Caco-2 (cell line): ENCODE data around the gene MCTP1. TPM values are rescaled to one million over a fixed set of nuclear protein-coding genes. Genes with fewer than 3 reads are reported as not detected.

Source experiments
- BruUV-seq: library from RNA; stranded (reverse); fragments of 400-500 nt; replicated peaks from 2 replicates; lab custom pipeline; 2021; lab: Mats Ljungman, UMichigan
- CTCF ChIA-PET: fragments of 300-600 bp; sonication (Branson Sonifier 250); formaldehyde crosslinking; loops from one replicate; lab custom pipeline; 2022; ENCODE audit warnings: antibody characterized with exemption; lab: Charles Lee
- POLR2A ChIA-PET: fragments of 300-600 bp; sonication (Branson Sonifier 250); formaldehyde crosslinking; loops from one replicate; lab custom pipeline; 2022; ENCODE audit warnings: antibody characterized with exemption; lab: Charles Lee
- DNase-seq, 2 experiments: peaks; one replicate each; pipeline versions ENCODE4 v3.0.0 to v3.0.0-alpha.2; 2020 to 2022
- H3K27me3 ChIP-seq: replicated peaks from 2 replicates; pipeline ENCODE4 v1.6.0; 2011; ENCODE audit warnings: low read length; ENCODE audit not compliant: control insufficient read depth, insufficient read depth
- H3K36me3 ChIP-seq: 2 replicates; pipeline ENCODE4 v1.5.1; 2011; ENCODE audit warnings: low read length; ENCODE audit not compliant: control insufficient read depth, insufficient read depth
- H3K4me1 ChIP-seq: fragments of 250-450 bp; sonication (Bioruptor Pico); 2 replicates; pipeline ENCODE4 v1.5.1; 2020; ENCODE audit warnings: mild to moderate bottlenecking
- H3K4me3 ChIP-seq: 2 replicates; pipeline ENCODE4 v1.5.1; 2011; ENCODE audit warnings: low read depth, mild to moderate bottlenecking, control low read depth, low read length
- H3K9me3 ChIP-seq: fragments of 250-450 bp; sonication (Bioruptor Pico); 2 replicates; pipeline ENCODE4 v1.5.1; 2020; ENCODE audit warnings: mild to moderate bottlenecking, moderate library complexity
- H3K27ac Mint-ChIP-seq: one replicate; pipeline ENCODE4 v1.8.0; 2022; ENCODE audit warnings: mixed read lengths; ENCODE audit not compliant: unreplicated experiment
- H3K27me3 Mint-ChIP-seq: one replicate; pipeline ENCODE4 v1.8.0; 2022; ENCODE audit warnings: mixed read lengths; ENCODE audit not compliant: insufficient read depth, unreplicated experiment
- H3K36me3 Mint-ChIP-seq: one replicate; pipeline ENCODE4 v1.8.0; 2022; ENCODE audit warnings: mild to moderate bottlenecking, mixed read lengths; ENCODE audit not compliant: insufficient read depth, unreplicated experiment
- H3K4me1 Mint-ChIP-seq: one replicate; pipeline ENCODE4 v1.8.0; 2022; ENCODE audit warnings: low read depth, mixed read lengths; ENCODE audit not compliant: unreplicated experiment
- H3K4me3 Mint-ChIP-seq: one replicate; pipeline ENCODE4 v1.8.0; 2022; ENCODE audit warnings: mild to moderate bottlenecking, moderate library complexity, mixed read lengths; ENCODE audit not compliant: unreplicated experiment
- H3K9me3 Mint-ChIP-seq: one replicate; pipeline ENCODE4 v1.8.0; 2022; ENCODE audit warnings: mixed read lengths; ENCODE audit not compliant: unreplicated experiment
- CTCF ChIP-seq, 2 experiments: fragments of 200-600 bp in 1 of 2; IDR thresholded peaks; 1 replicate in 1 of 2; 2 replicates in 1 of 2; pipeline versions ENCODE4 v1.5.1 to v1.8.0; 2011 to 2022; ENCODE audit warnings: antibody characterized with exemption in 1 of 2, control low read depth in 1 of 2, inconsistent platforms in 1 of 2, low read depth in 1 of 2, low read length in 1 of 2, mild to moderate bottlenecking in 1 of 2, moderate library complexity in 1 of 2; ENCODE audit not compliant: insufficient read depth in 1 of 2, severe bottlenecking in 1 of 2, unreplicated experiment in 1 of 2
- intact Hi-C: fragments of 100-400 bp; cut with micrococcal nuclease; formaldehyde crosslinking; loops from one replicate; pipeline ENCODE4 v1.10.0; 2022; ENCODE audit not compliant: unreplicated experiment
- total RNA-seq: library from RNA; stranded (reverse); gene quantifications from 2 replicates; pipeline ENCODE4 v1.2.3, GENCODE V29; 2022

MCTP1 gene
- total RNA-seq, 1 experiment from 2014 or later, result 3.2 TPM

DNA sequence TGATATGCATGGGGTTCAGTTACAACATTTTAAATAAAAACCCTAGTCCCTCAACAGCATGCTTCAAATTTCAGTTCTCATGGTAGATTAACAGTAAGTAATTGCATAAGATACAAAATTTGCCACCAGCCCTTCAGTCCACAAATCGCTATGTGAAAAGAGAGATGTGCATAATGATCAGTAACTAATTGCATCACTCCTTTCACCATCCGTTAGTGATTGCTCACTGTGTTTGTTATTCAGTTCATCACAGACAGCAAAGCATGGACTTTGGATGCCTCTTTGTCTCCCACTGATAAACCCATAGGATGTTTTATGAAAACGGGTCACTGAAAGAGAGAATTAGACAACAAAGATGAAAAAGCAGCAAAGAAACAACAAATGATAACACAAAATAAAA lies 103.2 kb downstream of the MCTP1 start:
- Mint-ChIP-seq H3K27me3 (no peaks in the 10 kb centered on the region), H3K4me1 (no peaks in the 10 kb centered on the region), H3K27ac (no peak overlapping the region), H3K4me3 (no peak overlapping the region), H3K36me3 (no peaks in the 10 kb centered on the region), H3K9me3 (no peaks in the 10 kb centered on the region)
- Histone ChIP-seq H3K4me3 (no peak overlapping the region), H3K9me3 (no peaks in the 10 kb centered on the region), H3K4me1 (no peaks in the 10 kb centered on the region), H3K27me3 (no peaks in the 10 kb centered on the region), H3K36me3 (no peaks in the 10 kb centered on the region)
- BruUV-seq, result no TSS peak
- CTCF ChIA-PET, result no interaction called here
- POLR2A ChIA-PET, result no interaction called here
- no peak for DNase-seq
- no peak for TF ChIP-seq CTCF (IDR thresholded peaks at IDR 0.05; ENCODE audit: insufficient read depth in 1 of 2, low read depth in 1 of 2, low read length in 1 of 2, severe bottlenecking in 1 of 2, unreplicated experiment in 1 of 2)
- intact Hi-C loops, result no loop called here

DNA sequence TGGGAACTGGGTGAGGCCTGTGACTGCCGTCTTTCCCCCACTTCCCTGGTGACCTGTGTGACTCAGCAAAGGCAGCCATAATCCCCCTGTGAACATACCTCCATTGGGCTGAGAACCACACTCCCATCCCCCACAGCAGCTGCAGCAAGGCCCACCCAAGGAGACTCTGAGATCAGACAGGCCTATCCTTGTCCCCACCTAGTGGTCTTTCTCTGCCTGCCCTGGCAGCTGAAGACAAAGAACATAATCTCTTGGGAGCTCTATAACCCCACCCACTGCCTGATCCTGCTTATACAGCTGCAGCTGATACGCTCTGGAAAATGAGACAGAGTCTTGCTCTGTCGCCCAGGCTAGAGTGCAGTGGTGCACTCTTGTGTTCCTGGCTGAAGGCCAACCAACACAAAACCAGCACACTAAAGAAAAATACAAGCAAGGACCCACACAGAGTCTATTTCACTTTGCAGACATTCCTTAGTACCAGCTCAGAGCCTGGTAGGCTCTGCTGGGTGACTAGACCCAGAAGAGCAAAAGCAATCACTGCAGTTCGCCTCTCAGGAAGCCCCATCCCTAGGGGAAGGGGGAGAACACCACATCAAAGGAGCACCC lies 106.7 kb downstream of the MCTP1 start:
- intact Hi-C loops, result loop anchor here (1.0 kb wide), 1 partner anchor 210 kb away; no protein-coding TSS in a partner anchor
- TF ChIP-seq CTCF (IDR thresholded peaks at IDR 0.05; ENCODE audit: insufficient read depth in 1 of 2, low read depth in 1 of 2, low read length in 1 of 2, severe bottlenecking in 1 of 2, unreplicated experiment in 1 of 2), result no peak
- DNase-seq, result peak; percentile 20 to 35
- Histone ChIP-seq H3K9me3 (no peaks in the 10 kb centered on the region), H3K4me1 (no peaks in the 10 kb centered on the region), H3K27me3 (no peaks in the 10 kb centered on the region), H3K36me3 (no peaks in the 10 kb centered on the region), H3K4me3 (no peak overlapping the region)
- BruUV-seq, result no TSS peak
- Mint-ChIP-seq H3K4me3 (no peak overlapping the region), H3K4me1 (no peaks in the 10 kb centered on the region), H3K27ac (no peak overlapping the region), H3K9me3 (no peaks in the 10 kb centered on the region), H3K36me3 (no peaks in the 10 kb centered on the region), H3K27me3 (no peaks in the 10 kb centered on the region)
- POLR2A ChIA-PET, result no interaction called here
- CTCF ChIA-PET, result interaction anchor here (0.6 kb wide), 1 partner anchor 61 kb away, joined by 7 read pairs; no protein-coding TSS in a partner anchor

GRCh38 chr5:95177456-95177855 lies 107.4 kb downstream of the MCTP1 start:
- CTCF ChIA-PET, result no interaction called here
- H3K36me3 Mint-ChIP-seq, result no peaks in the 10 kb centered on the region
- Histone ChIP-seq H3K4me3 (no peak overlapping the region), H3K4me1 (no peaks in the 10 kb centered on the region), H3K36me3 (no peaks in the 10 kb centered on the region), H3K27me3 (no peaks in the 10 kb centered on the region), H3K9me3 (no peaks in the 10 kb centered on the region)
- POLR2A ChIA-PET, result no interaction called here
- intact Hi-C loops, result no loop called here
- H3K4me3 Mint-ChIP-seq, result no peak overlapping the region
- no TSS peak for BruUV-seq
- no peak for DNase-seq
- H3K9me3 Mint-ChIP-seq, result no peaks in the 10 kb centered on the region
- H3K27me3 Mint-ChIP-seq, result no peaks in the 10 kb centered on the region
- no peak overlapping the region for H3K27ac Mint-ChIP-seq
- no peak for TF ChIP-seq CTCF (IDR thresholded peaks at IDR 0.05; ENCODE audit: insufficient read depth in 1 of 2, low read depth in 1 of 2, low read length in 1 of 2, severe bottlenecking in 1 of 2, unreplicated experiment in 1 of 2)
- H3K4me1 Mint-ChIP-seq, result no peaks in the 10 kb centered on the region
